ENCODE results near the gene GIMAP5. TPM values are rescaled to one million over a fixed set of nuclear protein-coding genes. Genes with fewer than 3 reads are reported as not detected.

Gene GIMAP5
- 220 TPM for total RNA-seq (ENCODE audit: unreplicated experiment)
- long read RNA-seq, transcript GIMAP5-201 (3 exons, 2,291 nt) = major isoform, 225 of 237 reads
- long read RNA-seq, partial matches to known transcripts = 0 of 237 reads
- long read RNA-seq, other reads (novel, unspliced or antisense) = 11 of 237 reads

DNA sequence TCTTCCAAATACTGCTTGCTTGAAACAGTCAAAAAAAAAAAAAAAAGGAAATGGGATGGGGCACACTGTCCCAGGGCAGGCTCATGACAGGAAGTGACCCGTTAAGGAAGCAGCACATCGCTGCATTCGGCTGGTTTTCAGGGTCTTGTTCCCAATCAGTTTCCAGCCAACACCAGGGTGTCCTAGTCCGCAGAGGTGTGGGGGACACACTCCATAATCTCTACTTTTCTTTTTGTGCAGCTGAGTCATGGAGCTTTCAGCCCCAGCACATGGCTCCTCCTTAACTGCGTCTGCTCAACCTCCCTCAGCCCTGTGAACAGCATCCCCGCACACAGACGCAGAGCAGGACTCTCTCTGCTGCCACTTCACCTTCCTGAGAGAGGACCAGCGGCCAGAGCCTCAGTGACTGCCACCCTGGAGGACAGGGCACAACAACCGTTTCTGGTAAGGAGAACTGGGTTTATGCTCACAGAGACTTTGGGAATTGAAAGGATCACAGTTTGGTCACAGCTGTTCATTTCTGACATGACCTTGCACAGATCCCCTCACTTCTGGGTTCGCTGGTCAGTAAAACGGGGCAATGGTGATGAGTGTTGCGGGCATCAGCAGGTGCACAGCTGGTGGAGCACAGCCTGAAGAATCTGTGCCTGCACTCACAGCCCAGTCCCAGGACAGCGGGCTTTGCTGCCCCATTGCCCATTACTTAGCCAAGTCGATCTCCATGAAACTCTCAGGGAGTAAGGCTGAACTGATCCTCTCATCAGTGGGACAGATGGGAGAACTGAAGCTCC, at the start of gene GIMAP5:
Gene GIMAP5 (plus strand): TSS at position 154 of the 791 bp plus-strand sequence. CDS start 3,467 bp downstream, outside the sequence.
- TF ChIP-seq, protein P1, sequence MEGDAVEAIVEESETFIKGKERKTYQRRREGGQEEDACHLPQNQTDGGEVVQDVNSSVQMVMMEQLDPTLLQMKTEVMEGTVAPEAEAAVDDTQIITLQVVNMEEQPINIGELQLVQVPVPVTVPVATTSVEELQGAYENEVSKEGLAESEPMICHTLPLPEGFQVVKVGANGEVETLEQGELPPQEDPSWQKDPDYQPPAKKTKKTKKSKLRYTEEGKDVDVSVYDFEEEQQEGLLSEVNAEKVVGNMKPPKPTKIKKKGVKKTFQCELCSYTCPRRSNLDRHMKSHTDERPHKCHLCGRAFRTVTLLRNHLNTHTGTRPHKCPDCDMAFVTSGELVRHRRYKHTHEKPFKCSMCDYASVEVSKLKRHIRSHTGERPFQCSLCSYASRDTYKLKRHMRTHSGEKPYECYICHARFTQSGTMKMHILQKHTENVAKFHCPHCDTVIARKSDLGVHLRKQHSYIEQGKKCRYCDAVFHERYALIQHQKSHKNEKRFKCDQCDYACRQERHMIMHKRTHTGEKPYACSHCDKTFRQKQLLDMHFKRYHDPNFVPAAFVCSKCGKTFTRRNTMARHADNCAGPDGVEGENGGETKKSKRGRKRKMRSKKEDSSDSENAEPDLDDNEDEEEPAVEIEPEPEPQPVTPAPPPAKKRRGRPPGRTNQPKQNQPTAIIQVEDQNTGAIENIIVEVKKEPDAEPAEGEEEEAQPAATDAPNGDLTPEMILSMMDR (IDR thresholded peaks at IDR 0.05; ENCODE audit: unreplicated experiment) = no peak
- H3K36me3 Mint-ChIP-seq (ENCODE audit: low read depth, unreplicated experiment) = peaks cover 51% of the 10 kb centered on the region
- peak within 1 kb of the TSS; percentile 50 for H3K27ac Mint-ChIP-seq (ENCODE audit: unreplicated experiment)
- peaks cover 71% of the 10 kb centered on the region for H3K4me1 Mint-ChIP-seq (ENCODE audit: unreplicated experiment)
- DNase-seq (ENCODE audit: low spot score) = no peak
- H3K9me3 Mint-ChIP-seq (ENCODE audit: unreplicated experiment) = peaks cover 4% of the 10 kb centered on the region
- H3K4me3 Mint-ChIP-seq (ENCODE audit: unreplicated experiment) = peak within 1 kb of the TSS; percentile 94
- H3K27me3 Mint-ChIP-seq (ENCODE audit: unreplicated experiment) = peaks cover 3% of the 10 kb centered on the region

- peaks cover 10% of the 10 kb centered on the region for H3K27me3 Mint-ChIP-seq (ENCODE audit: unreplicated experiment)
- peaks cover 44% of the 10 kb centered on the region for H3K4me1 Mint-ChIP-seq (ENCODE audit: unreplicated experiment)
- no peaks in the 10 kb centered on the region for H3K9me3 Mint-ChIP-seq (ENCODE audit: unreplicated experiment)
- no peak overlapping the region for H3K4me3 Mint-ChIP-seq (ENCODE audit: unreplicated experiment)
- TF ChIP-seq, protein P1 (IDR thresholded peaks at IDR 0.05; ENCODE audit: unreplicated experiment) = no peak
- peaks cover 23% of the 10 kb centered on the region for H3K36me3 Mint-ChIP-seq (ENCODE audit: low read depth, unreplicated experiment)
- H3K27ac Mint-ChIP-seq (ENCODE audit: unreplicated experiment) = no peak overlapping the region
- no peak for DNase-seq (ENCODE audit: low spot score)
Observed at GRCh38 chr7:150688630-150689029, 48.6 kb upstream of the GIMAP5 start.

- Mint-ChIP-seq H3K4me1 (ENCODE audit: unreplicated experiment) (peaks cover 15% of the 10 kb centered on the region), H3K36me3 (ENCODE audit: low read depth, unreplicated experiment) (peaks cover 14% of the 10 kb centered on the region), H3K4me3 (ENCODE audit: unreplicated experiment) (no peak overlapping the region), H3K27ac (ENCODE audit: unreplicated experiment) (no peak overlapping the region), H3K9me3 (ENCODE audit: unreplicated experiment) (peaks cover 13% of the 10 kb centered on the region), H3K27me3 (ENCODE audit: unreplicated experiment) (peaks cover 7% of the 10 kb centered on the region)
- no peak for DNase-seq (ENCODE audit: low spot score)
- TF ChIP-seq, protein P1 (IDR thresholded peaks at IDR 0.05; ENCODE audit: unreplicated experiment) = no peak
Observed at GRCh38 chr7:150695654-150696053, 41.6 kb upstream of the GIMAP5 start.

DNA sequence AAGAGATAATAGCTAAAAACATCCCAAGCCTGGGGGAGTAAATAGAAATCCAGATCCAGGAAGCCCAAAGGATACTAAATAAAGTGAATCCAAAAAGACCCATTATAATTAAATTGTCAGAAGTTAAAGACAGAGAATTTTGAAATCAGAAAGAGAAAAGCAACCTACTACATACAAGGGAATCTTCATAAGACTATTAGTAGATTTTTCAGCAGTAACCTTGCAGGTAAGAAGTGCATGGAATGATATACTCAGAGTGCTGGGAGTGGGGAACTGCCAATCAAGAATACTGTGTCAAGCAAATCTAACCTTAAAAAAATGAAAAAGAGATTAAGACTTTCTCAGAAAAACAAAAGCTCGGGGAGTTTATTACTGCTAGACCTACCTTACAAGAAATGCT, 34.0 kb upstream of the GIMAP5 start:
- Mint-ChIP-seq H3K27ac (ENCODE audit: unreplicated experiment) (no peak overlapping the region), H3K4me3 (ENCODE audit: unreplicated experiment) (no peak overlapping the region), H3K27me3 (ENCODE audit: unreplicated experiment) (no peaks in the 10 kb centered on the region), H3K9me3 (ENCODE audit: unreplicated experiment) (peaks cover 29% of the 10 kb centered on the region), H3K36me3 (ENCODE audit: low read depth, unreplicated experiment) (peaks cover 24% of the 10 kb centered on the region), H3K4me1 (ENCODE audit: unreplicated experiment) (no peaks in the 10 kb centered on the region)
- TF ChIP-seq, protein P1 (IDR thresholded peaks at IDR 0.05; ENCODE audit: unreplicated experiment) = no peak
- DNase-seq (ENCODE audit: low spot score) = no peak

DNA sequence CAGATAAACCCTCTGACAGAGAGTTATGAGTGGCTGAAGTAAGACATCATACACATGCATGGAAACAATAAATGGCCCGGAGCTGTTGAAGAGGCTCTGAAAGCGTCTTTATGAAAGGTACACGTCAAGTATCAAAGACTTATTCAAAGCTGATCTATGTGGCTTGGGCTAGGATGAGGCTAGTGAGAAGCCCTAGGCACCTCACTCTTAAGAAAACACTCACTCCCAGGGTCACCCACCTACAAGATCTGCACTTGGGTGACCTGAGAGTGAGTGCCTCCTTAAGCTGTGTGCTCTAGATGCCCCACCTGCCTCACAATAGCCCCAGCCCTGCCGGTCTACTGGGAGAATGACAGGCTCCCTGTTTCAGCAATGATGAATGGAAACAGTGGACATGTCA, 21.9 kb upstream of the GIMAP5 start:
- TF ChIP-seq, protein P1 (IDR thresholded peaks at IDR 0.05; ENCODE audit: unreplicated experiment) = no peak
- H3K9me3 Mint-ChIP-seq (ENCODE audit: unreplicated experiment) = peaks cover 14% of the 10 kb centered on the region
- no peak overlapping the region for H3K4me3 Mint-ChIP-seq (ENCODE audit: unreplicated experiment)
- H3K27me3 Mint-ChIP-seq (ENCODE audit: unreplicated experiment) = peaks cover 4% of the 10 kb centered on the region
- peaks cover 28% of the 10 kb centered on the region for H3K4me1 Mint-ChIP-seq (ENCODE audit: unreplicated experiment)
- peaks cover 30% of the 10 kb centered on the region for H3K36me3 Mint-ChIP-seq (ENCODE audit: low read depth, unreplicated experiment)
- DNase-seq (ENCODE audit: low spot score) = no peak
- no peak overlapping the region for H3K27ac Mint-ChIP-seq (ENCODE audit: unreplicated experiment)
